Kidney (tissue), 14 donors: ENCODE results near the gene COL5A2. TPM values are rescaled to one million over a fixed set of nuclear protein-coding genes. Genes with fewer than 3 reads are reported as not detected.

Experiments used
- DNase-seq, 5 donors: peaks; one replicate each; pipeline ENCODE4 v3.0.0-alpha.2; 2013 to 2020
- FAIRE-seq: peaks from 2 replicates; lab custom pipeline; 2012; peaks lifted over from hg19 to GRCh38; lab: Jason Lieb, UNC
- H3K27ac ChIP-seq, 2 donors: one replicate each; pipeline ENCODE4 v1.7.0; 2013; ENCODE audit warnings: low read depth in 2 of 2, low read length in 2 of 2, inconsistent platforms in 1 of 2
- H3K27me3 ChIP-seq: one replicate; pipeline ENCODE4 v1.7.1; 2013; ENCODE audit warnings: low read length, inconsistent platforms; ENCODE audit not compliant: control insufficient read depth, insufficient read depth
- H3K36me3 ChIP-seq, 3 donors: one replicate each; pipeline versions ENCODE4 v1.7.0 to v1.7.1; 2013; ENCODE audit warnings: low read length in 3 of 3, control low read depth in 1 of 3, inconsistent platforms in 1 of 3; ENCODE audit not compliant: insufficient read depth in 3 of 3, control insufficient read depth in 2 of 3
- H3K4me1 ChIP-seq, 3 donors: one replicate each; pipeline versions ENCODE4 v1.7.0 to v1.7.1; 2013; ENCODE audit warnings: low read length in 3 of 3, inconsistent platforms in 1 of 3, low read depth in 1 of 3; ENCODE audit not compliant: control insufficient read depth in 2 of 3, insufficient read depth in 2 of 3
- H3K4me3 ChIP-seq, 3 donors: one replicate each; pipeline versions ENCODE4 v1.7.0 to v1.8.1; 2013; ENCODE audit warnings: low read length in 3 of 3, control low read depth in 1 of 3, inconsistent platforms in 1 of 3
- H3K9ac ChIP-seq, 3 donors: one replicate each; pipeline versions ENCODE4 v1.7.0 to v1.7.1; 2013; ENCODE audit warnings: low read length in 3 of 3, control low read depth in 1 of 3, inconsistent platforms in 1 of 3
- H3K9me3 ChIP-seq, 3 donors: one replicate each; pipeline versions ENCODE4 v1.7.0 to v1.7.1; 2013; ENCODE audit warnings: low read length in 3 of 3, control low read depth in 1 of 3, inconsistent platforms in 1 of 3; ENCODE audit not compliant: control insufficient read depth in 2 of 3, insufficient read depth in 1 of 3
- CTCF ChIP-seq: IDR thresholded peaks from 3 replicates; pipeline ENCODE4 v1.5.1; 2012; ENCODE audit warnings: mild to moderate bottlenecking, moderate library complexity, borderline replicate concordance; ENCODE audit not compliant: insufficient read depth; ENCODE audit errors: extremely low read depth
- intact Hi-C: fragments of 100-400 bp; cut with DNase I; formaldehyde crosslinking; loops from one replicate; pipeline ENCODE4 v1.11.1; 2022
- polyA plus RNA-seq: library from polyadenylated mRNA; stranded (reverse); fragments of 350-450 nt; fragmentation: Illumina TruSeq; extraction: RNeasy Lipid Tissue Mini Kit (QIAGEN cat#74804); gene quantifications from one replicate; pipeline ENCODE4 v1.2.3, GENCODE V29; 2014; ENCODE audit warnings: low read depth, low replicate concordance; ENCODE audit not compliant: insufficient read depth
- total RNA-seq: library from RNA; stranded (reverse); fragmentation: NEBNext Ultra II Directional; extraction: Animal tissue kit (Norgen Biotek cat#: 25700); gene quantifications from one replicate; pipeline ENCODE4 v1.2.1, GENCODE V29; 2021
- donor health status: control.
- donor health status: control.
- donor health status: control.
- donor health status: control.
- donor health status: control.
- donor health status: DM: yes; HTN: yes; CAD: no.
- donor health status: Normal renal cell carcinoma (clear cell type).

The COL5A2 gene
- total and polyA plus RNA-seq, 2 donors from 2014 or later: 3.6 to 12.3 TPM

GRCh38 chr2:189210250-189211087 lies 30.9 kb upstream of the COL5A2 start:
- Histone ChIP-seq H3K36me3 (no peaks in the 10 kb centered on the region), H3K9ac (no peak overlapping the region)
- no peak for TF ChIP-seq CTCF

GRCh38 chr2:189208254-189208653 lies 28.7 kb upstream of the COL5A2 start:
- Histone ChIP-seq H3K36me3 (no peaks in the 10 kb centered on the region), H3K9me3 (no peaks in the 10 kb centered on the region), H3K4me1 (no peaks in the 10 kb centered on the region), H3K9ac (no peak overlapping the region), H3K27me3 (no peaks in the 10 kb centered on the region), H3K4me3 (no peak overlapping the region), H3K27ac (no peak overlapping the region)
- FAIRE-seq (no peak), DNase-seq (no peak)
- no peak for TF ChIP-seq CTCF
- intact Hi-C loops: no loop called here

More at GRCh38 chr2:189210250-189211087, 30.9 kb upstream of the COL5A2 start:
- DNase-seq: peak in 2 of 5 donors; percentile 10 to 43
- peak; percentile 87 for FAIRE-seq
- peak overlapping the region; percentile 27 to 33 for H3K27ac ChIP-seq
- peak overlapping the region in 1 of 3 donors; percentile 5 for H3K4me3 ChIP-seq
- no peaks in the 10 kb centered on the region for H3K4me1 ChIP-seq
- intact Hi-C loops: no loop called here
- no peaks in the 10 kb centered on the region for H3K27me3 ChIP-seq
- no peaks in the 10 kb centered on the region for H3K9me3 ChIP-seq

- Histone ChIP-seq H3K27me3 (no peaks in the 10 kb centered on the region), H3K9ac (no peak overlapping the region), H3K9me3 (no peaks in the 10 kb centered on the region), H3K4me1 (no peaks in the 10 kb centered on the region), H3K4me3 (no peak overlapping the region), H3K36me3 (no peaks in the 10 kb centered on the region), H3K27ac (no peak overlapping the region)
- DNase-seq (no peak), FAIRE-seq (no peak)
- intact Hi-C loops: no loop called here
- TF ChIP-seq CTCF: no peak
These were observed 24.9 kb upstream of the COL5A2 start for GRCh38 chr2:189204322-189204941.
